ENCODE results near the gene ICAM2. TPM values are rescaled to one million over a fixed set of nuclear protein-coding genes. Genes with fewer than 3 reads are reported as not detected.

ICAM2 gene
- total RNA-seq, 6 donors from 2014 or later: 27.2 to 114 (median 82.0) TPM

DNA sequence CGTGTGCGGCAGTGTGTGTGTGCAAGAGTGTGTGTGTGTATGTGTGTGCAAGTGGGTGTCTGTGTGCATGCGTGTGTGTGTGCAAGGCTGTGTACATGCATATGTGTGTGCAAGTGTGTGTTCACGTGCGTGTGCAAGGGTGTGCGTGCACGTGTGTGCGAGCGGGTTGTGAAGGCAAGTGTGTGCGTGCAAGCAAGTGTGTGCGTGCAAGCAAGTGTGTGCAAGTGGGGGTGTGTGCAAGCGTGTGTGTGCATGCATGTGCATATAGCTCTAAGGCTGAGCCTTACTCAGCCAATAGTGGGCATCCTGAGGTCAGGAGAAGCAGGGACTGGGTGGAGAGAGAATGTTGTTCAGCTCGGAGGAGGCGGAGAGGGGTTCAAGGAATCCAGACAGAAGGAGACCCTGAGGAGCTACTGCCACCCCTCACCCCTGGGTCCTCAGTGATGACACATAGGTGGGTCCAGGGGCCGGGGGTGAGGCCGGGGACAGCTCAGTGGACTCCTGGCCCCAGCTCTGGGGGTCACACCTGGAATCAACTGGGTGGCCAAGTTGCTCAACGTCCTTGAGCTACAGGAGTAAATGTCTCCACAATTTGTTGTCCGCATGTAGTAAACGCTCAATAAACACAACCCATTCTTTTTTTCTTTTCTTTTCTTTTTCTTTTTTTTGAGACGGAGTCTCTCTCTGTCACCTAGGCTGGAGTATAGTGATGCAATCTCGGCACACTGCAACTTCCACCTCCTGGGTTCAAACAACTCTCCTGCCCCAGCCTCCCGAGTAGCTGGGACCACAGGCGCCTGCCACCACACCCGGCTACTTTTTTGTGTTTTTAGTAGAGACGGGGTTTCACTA, 20.5 kb downstream of the ICAM2 start:
- ATAC-seq (ENCODE audit: low FRiP score in 2 of 2): no peak
- H3K9me3 ChIP-seq: no peaks in the 10 kb centered on the region
- H3K4me1 ChIP-seq: peaks cover 22 to 54% (median 39%) of the 10 kb centered on the region in 4 donors
- no peak overlapping the region for H3K4me3 ChIP-seq
- DNase-seq: peak in 1 of 2 donors; percentile 45
- H3K36me3 ChIP-seq: peaks cover 0 to 29% (median 11%) of the 10 kb centered on the region in 4 donors
- H3K27me3 ChIP-seq: no peaks in the 10 kb centered on the region
- H3K27ac ChIP-seq: no peak overlapping the region
- 80 to 86% methylated on average over 25 of the region's 25 CpGs for WGBS, 2 donors
- TF ChIP-seq EP300 (IDR thresholded peaks at IDR 0.05) (no peak), POLR2AphosphoS5 (IDR thresholded peaks at IDR 0.05) (no peak), POLR2A (IDR thresholded peaks at IDR 0.05) (no peak)
- TF ChIP-seq, protein P1, sequence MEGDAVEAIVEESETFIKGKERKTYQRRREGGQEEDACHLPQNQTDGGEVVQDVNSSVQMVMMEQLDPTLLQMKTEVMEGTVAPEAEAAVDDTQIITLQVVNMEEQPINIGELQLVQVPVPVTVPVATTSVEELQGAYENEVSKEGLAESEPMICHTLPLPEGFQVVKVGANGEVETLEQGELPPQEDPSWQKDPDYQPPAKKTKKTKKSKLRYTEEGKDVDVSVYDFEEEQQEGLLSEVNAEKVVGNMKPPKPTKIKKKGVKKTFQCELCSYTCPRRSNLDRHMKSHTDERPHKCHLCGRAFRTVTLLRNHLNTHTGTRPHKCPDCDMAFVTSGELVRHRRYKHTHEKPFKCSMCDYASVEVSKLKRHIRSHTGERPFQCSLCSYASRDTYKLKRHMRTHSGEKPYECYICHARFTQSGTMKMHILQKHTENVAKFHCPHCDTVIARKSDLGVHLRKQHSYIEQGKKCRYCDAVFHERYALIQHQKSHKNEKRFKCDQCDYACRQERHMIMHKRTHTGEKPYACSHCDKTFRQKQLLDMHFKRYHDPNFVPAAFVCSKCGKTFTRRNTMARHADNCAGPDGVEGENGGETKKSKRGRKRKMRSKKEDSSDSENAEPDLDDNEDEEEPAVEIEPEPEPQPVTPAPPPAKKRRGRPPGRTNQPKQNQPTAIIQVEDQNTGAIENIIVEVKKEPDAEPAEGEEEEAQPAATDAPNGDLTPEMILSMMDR (IDR thresholded peaks at IDR 0.05): no peak

DNA sequence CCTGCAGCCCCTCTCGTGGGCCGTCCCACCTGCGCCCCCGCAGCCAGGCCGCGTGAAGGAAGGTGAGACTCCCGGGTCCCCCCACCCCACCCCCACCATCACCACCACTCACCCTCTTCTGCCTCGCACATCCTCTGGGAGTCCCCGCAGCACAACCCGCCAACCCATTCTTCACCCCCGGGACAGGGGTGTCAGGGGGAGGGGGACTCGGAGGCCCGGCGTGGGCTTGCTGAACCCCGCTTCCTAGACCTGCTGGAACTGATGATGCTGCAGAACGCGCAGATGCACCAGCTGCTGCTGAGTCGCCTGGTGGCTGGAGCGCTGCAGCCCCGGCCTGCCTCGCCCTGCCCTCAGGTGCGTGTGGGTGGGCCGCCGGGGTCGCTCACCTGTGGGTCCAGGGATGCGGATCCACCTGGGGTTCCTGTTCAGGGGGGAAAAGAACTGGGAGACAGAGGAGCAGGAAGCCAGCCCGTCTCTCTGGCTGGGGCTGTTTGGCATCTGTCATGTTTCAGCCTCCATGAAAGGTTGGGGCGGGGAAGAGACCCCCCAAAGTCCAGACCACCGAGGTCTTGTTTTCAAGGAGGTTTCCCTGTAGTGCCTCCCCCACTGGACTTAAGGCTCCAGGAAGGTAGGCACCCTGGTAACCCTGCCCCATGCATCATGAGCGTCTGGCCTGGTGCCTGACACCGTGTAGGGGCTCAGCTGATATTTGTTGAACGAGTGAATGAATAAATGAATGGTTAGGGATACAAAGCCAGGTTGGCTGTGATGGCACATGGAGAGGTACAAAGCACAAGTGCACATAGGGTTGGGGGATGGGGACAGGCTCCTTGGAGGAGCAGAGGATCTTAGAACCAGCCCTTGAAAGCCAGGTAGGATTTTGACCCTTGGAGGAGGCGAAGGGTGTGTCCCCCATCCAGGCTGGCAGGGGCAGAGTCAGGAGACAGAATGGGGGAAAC, 21.4 kb downstream of the ICAM2 start:
- DNase-seq: peak; percentile 19 to 72
- peak overlapping the region in 3 of 4 donors; percentile 26 to 52 (median 39) for H3K27ac ChIP-seq
- 42 to 58% methylated on average over 4 to 12 of the region's 33 CpGs for WGBS, 2 donors

DNA sequence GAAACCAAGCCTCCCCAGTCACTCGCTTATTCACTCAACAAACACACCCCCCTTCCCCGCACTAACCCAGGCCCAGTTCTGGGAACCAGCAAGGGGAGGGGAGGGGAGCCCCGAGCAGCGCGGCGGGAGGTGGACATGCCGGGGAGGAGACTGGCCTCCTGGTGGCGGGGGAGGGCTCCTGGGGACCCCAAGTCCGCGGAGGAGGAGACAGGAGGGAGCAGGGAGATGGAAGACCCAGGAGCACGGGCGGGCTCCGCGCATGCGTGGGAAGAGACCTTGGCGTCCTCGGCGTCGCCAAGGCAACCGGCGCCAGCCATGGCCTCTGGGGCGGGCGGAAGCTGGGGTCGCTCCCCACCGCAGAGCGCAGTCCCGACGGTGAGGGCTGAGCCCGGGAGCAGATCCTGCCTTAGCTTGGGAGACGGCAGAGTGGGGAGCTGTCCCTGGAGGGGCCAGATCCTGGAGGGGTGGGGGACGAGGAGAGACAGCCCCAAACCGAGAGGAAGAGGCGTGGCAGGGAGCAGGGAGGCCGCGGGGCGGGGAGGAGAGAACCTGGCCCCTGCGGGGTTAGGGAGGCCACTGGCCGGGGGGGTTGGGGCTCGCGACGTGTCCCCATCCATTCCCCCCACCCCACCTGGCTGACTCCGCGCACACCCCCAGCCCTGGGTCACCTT, 22.2 kb downstream of the ICAM2 start, which contains the start of gene PRR29:
TSS of gene PRR29 (plus strand) at position 302 of the 671 bp plus-strand sequence. CDS start at position 316, 14 bp downstream.
- TF ChIP-seq EP300 (IDR thresholded peaks at IDR 0.05) (no peak), POLR2AphosphoS5 (IDR thresholded peaks at IDR 0.05) (peak in 1 of 2 donors; percentile 18), POLR2A (IDR thresholded peaks at IDR 0.05) (no peak)
- TF ChIP-seq, protein P1 (IDR thresholded peaks at IDR 0.05): peak in 1 of 6 experiments; percentile 20
- ATAC-seq (ENCODE audit: low FRiP score in 2 of 2): peak; percentile 42 to 78
- peak; percentile 75 to 94 for DNase-seq
- Histone ChIP-seq H3K4me1 (peaks cover 22 to 50% (median 38%) of the 10 kb centered on the region in 4 donors), H3K27me3 (no peaks in the 10 kb centered on the region), H3K36me3 (peaks cover 0 to 12% (median 5%) of the 10 kb centered on the region in 4 donors), H3K4me3 (peak within 1 kb of the TSS; percentile 58 to 72 (median 64)), H3K27ac (peak within 1 kb of the TSS in 3 of 4 donors; percentile 26 to 52 (median 39)), H3K9me3 (no peaks in the 10 kb centered on the region)
- WGBS, 2 donors: 2 to 4% methylated on average over 12 to 37 of the region's 43 CpGs

More for the DNA sequence above, 21.4 kb downstream of the ICAM2 start:
- TF ChIP-seq POLR2A (IDR thresholded peaks at IDR 0.05): no peak
- no peak for TF ChIP-seq POLR2AphosphoS5 (IDR thresholded peaks at IDR 0.05)
- TF ChIP-seq, protein P1 (IDR thresholded peaks at IDR 0.05): no peak
- TF ChIP-seq EP300 (IDR thresholded peaks at IDR 0.05): no peak
- Histone ChIP-seq H3K4me3 (peak overlapping the region; percentile 58 to 72 (median 64)), H3K36me3 (peaks cover 0 to 20% (median 10%) of the 10 kb centered on the region in 4 donors), H3K4me1 (peaks cover 22 to 50% (median 38%) of the 10 kb centered on the region in 4 donors), H3K9me3 (no peaks in the 10 kb centered on the region), H3K27me3 (no peaks in the 10 kb centered on the region)
- ATAC-seq (ENCODE audit: low FRiP score in 2 of 2): no peak
